PFSK-1 (cell line): ENCODE data around the gene CAPRIN2.

Experiments
- FOXP2 ChIP-seq: optimal IDR thresholded peaks from 2 replicates; pipeline ENCODE3; 2011; ENCODE audit warnings: borderline replicate concordance, control low read depth, inconsistent platforms; ENCODE audit not compliant: insufficient read depth; ENCODE audit errors: extremely low read length, extremely low read depth
- POLR2AphosphoS5 ChIP-seq: IDR thresholded peaks from 2 replicates; pipeline ENCODE4 v1.6.1; 2012; ENCODE audit warnings: low read depth, mild to moderate bottlenecking, control low read depth, low read length, moderate library complexity
- REST ChIP-seq, 2 experiments: IDR thresholded peaks; 2 replicates each; pipeline versions ENCODE4 v1.6.1 to v1.8.0; 2011 to 2012; ENCODE audit warnings: low read depth in 2 of 2, low read length in 2 of 2, control low read depth in 1 of 2, inconsistent platforms in 1 of 2, mild to moderate bottlenecking in 1 of 2, moderate library complexity in 1 of 2; ENCODE audit not compliant: insufficient read depth in 1 of 2
- SIN3A ChIP-seq: IDR thresholded peaks from 2 replicates; pipeline ENCODE4 v1.6.1; 2012; ENCODE audit warnings: mild to moderate bottlenecking, low read length, moderate library complexity, borderline replicate concordance; ENCODE audit not compliant: insufficient read depth
- TAF1 ChIP-seq: IDR thresholded peaks from 2 replicates; pipeline ENCODE4 v1.6.1; 2012; ENCODE audit warnings: low read length, control low read depth, borderline replicate concordance; ENCODE audit not compliant: insufficient read depth

GRCh38 chr12:30788754-30789153, 34.0 kb upstream of the CAPRIN2 start:
- TF ChIP-seq POLR2AphosphoS5 (no peak), SIN3A (no peak), REST (IDR thresholded peaks at IDR 0.05; ENCODE audit: insufficient read depth in 1 of 2, low read depth in 2 of 2, low read length in 2 of 2) (no peak), TAF1 (no peak), FOXP2 (no peak)
